Activated CD8-positive, alpha-beta memory T cell treated with anti-CD3 and anti-CD28 coated beads for 48 hours (primary cell): Measurements from ENCODE around the gene ABHD15.

Source experiments
- DNase-seq, 3 experiments: peaks; one replicate each; pipeline ENCODE4 v3.0.0-alpha.2; 2020; ENCODE audit warnings: low read depth in 2 of 3, low spot score in 2 of 3

The ABHD15 gene

DNA sequence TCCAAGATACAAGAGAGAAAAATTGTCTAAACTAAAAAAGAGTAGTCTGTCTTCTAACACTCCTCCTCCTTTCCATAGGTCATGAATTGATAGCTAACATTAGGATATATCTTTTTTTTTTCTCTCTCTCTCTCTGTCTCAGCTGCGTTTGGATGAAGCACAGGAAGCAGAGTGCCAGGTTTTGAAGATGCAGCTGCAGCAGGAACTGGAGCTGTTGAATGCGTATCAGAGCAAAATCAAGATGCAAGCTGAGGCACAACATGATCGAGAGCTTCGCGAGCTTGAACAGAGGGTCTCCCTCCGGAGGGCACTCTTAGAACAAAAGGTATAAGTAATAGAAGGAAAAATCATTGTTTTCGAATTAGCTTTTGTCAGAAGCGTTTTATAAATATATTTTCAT lies 32.9 kb downstream of the ABHD15 start:
- DNase-seq = no peak

DNA sequence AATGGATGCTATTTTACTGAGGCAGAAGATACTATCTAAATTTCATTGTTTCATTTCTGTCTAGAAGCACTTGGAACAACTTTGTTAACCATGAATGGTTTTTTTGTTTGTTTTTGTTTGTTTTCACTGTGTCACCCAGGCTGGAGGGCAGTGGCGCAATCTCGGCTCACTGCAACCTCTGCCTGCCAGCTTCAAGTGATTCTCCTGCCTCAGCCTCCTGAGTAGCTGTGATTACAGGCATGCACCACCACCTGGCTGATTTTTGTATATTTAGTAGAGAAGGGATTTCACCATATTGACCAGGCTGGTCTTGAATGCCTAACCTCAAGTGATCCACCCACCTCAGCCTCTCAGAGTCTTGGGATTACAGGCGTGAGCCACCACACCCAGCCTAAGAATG lies 40.5 kb downstream of the ABHD15 start:
- no peak for DNase-seq

DNA sequence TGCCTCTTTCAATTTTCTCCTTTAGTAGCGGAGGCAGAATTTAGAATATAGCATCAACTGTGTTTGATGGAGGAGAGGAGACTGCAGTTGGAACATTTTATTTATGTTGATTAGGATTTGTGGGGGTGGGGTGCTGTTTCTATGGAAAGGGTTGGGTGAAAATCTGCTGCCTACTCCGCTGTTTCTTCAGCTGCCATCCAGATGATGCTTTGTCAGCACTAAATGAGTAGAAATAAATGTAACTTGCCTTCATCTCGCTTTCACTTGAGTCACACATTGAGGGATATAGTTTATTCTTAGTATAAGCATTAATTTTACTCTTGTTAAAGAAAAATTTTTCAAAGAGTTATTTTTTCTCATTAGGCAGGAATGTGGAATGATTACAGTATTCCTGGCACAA lies 42.1 kb downstream of the ABHD15 start:
- DNase-seq = no peak

DNA sequence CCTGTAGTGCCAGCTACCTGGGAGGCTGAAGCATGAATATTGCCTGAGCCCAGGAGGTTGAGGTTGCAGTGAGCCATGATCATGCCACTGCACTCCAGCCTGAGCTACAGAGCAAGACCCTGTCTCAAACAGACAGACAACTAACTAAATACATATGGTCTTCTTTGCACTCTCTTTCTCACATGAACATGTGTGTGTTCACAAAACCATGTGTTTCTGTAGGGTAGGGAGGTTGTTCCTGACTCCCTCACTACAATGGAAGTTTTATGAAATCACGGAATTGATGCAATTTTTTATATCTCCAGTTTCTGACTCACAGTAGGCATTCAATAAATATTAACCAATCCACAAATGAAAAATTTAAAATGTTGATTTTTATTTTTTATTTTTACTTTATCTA lies 48.5 kb downstream of the ABHD15 start:
- DNase-seq = no peak

DNA sequence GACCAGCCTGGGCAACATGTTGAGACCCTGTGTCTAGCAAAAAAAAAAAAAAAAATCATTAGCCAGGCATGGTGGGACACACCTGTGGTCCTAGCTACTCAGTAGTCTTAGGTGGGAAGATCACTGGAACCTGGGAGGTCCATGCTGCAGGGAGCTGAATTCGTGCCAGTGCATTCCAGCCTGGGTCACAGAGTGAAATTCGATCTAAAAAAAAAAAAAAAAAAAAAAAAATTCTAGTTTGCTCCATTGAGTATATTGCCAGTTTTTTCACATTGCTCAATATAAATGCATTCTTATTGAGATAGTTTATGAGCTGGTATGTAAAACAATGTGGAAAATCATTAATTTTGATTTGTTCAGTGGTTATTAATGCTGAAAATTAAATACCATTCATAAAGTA lies 52.0 kb downstream of the ABHD15 start:
- no peak for DNase-seq

DNA sequence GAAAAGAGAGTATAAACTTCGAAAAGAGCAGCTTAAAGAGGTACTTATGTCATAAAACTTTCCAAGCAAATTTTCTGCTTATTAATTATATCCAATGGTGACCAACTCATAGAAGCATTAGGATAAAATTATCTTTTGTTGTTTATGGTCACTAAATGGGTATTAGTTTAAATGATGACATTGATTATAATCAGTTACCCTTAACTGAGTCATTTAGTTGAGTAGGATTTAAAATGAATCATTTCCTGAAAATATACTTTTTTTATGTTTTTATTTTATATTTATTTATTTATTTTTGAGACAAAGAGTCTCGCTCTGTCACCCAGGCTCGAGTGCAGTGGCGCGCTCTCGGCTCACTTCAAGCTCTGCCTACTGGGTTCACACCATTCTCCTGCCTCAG lies 55.9 kb downstream of the ABHD15 start:
- DNase-seq = no peak
